Esophagus muscularis mucosa (tissue), 4 donors: ENCODE measurements around the gene SEC31A.

Experiments
- CTCF ChIP-seq, 3 experiments: fragments of 200-600 bp in 2 of 3; fragments of 450-650 bp in 1 of 3; sonication (generic) in 2 of 3; IDR thresholded peaks; one replicate each; pipeline ENCODE4 v1.5.1; 2017 to 2019; ENCODE audit warnings: antibody characterized with exemption in 3 of 3, mild to moderate bottlenecking in 2 of 3, moderate library complexity in 1 of 3
- EP300 ChIP-seq: sonication (generic); formaldehyde crosslinking; IDR thresholded peaks from one replicate; pipeline ENCODE4 v1.6.1; 2017; ENCODE audit warnings: antibody characterized with exemption
- POLR2A ChIP-seq: fragments of 450-650 bp; IDR thresholded peaks from one replicate; pipeline ENCODE4 v1.6.1; 2017; ENCODE audit warnings: antibody characterized with exemption, moderate library complexity, mild to moderate bottlenecking, low read depth

DNA sequence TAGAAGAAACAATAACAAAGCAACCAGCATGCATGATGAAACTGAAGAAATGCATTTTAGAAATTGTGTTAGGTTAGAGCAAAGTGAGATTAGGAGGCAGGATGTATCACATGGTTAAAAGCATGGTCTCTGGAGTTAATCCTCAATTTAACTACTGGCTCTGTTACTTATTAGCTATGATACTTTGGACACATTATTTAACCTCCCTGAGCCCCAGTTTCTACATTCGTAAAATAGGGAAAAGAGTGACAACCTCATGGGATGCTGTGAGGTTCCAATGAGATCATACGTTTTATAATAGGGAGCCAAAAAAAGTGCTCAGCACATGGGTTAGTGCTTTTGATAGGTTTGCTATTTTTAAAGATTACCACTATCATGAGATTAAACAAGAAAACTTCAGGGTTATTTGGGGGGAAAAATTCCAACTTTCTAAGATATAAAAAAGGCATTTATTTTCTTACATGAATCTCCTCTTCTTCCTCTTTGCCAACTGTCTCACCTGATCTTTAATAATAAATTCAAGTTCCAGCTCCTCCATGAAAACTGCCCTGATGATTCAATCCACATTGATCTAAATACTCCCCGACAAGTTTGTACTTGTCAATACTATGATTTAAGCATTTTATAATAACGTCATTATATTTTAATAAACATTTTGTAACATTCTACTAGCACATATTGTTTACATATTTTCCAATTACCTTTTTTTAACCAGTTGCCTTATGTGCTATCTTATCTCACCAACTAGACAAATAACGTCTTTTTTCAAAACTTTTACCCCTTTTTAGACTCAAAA is 4.6 kb downstream of the SEC31A start:
- no peak for TF ChIP-seq CTCF (IDR thresholded peaks at IDR 0.05)
- no peak for TF ChIP-seq EP300
- TF ChIP-seq POLR2A = no peak
